GM10847 (cell line): ENCODE data around the gene GALNS.

ENCODE experiments used
- POLR2A ChIP-seq: IDR thresholded peaks from 2 replicates; pipeline ENCODE4 v1.6.1; 2011; ENCODE audit not compliant: insufficient read length; ENCODE audit errors: extremely low read depth

Gene GALNS

DNA sequence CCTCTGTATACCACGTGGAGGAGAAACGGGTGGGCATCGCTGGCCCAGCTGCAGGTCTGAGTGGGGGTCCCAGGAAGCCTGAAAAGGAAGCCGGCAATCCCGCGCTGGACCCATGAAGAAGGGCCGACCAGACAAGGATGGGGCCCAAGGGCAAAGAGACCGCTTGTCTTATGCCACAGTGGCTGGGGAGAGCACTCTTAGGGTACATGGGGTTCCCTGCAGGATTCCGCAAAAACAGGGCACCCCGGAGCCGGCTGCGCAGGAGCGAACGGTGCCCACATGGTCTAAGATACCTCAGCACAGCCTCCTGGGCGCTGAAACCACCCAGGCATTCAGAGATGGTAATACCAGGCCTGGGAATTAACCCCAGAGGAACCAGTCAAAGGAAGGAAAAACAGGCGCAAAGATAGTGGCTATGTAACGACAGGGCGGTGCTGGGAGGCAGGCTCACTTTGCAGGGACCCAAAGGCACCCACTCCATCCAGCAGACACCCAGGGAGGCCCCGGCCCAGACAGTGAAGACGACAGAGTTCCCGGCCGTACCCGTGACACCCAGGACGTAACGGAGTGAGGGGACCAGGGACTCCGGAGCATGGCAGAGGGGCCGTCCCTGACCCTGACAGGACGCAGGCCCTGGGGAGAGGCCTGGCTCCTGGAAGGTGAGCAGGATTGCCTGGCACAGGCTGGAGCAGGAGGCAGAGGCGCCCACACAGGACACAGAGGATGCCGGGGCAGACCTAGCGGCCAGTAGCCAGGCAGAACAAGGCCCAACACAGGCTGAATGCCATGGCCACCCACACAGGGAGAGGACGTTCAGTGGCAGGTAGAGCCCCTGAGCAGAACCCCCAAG is 82.0 kb downstream of the GALNS start:
- no peak for TF ChIP-seq POLR2A

DNA sequence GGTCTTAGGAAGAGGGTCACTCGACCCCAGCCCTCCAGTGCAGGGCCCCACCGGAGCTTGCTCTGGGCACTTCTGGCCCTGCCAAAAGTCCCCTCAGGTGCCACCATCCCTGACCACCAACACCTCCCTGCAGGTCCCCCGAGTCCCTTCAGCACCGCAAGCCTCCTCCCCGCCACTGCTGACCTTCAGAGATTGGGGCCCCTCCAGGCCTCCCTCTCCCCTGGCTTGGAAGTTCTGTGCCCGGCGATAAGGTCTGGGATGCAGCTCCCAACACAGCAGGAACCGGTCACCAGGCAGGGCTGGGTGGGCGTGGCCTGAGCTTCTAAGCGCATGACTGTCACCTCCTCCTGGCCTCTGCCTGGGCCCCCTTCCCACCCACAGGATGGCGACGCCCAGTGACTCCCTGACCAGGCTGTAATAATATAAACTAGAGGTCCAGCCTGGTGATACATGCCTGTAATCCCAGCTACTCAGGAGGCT is 82.9 kb downstream of the GALNS start:
- TF ChIP-seq POLR2A: no peak

DNA sequence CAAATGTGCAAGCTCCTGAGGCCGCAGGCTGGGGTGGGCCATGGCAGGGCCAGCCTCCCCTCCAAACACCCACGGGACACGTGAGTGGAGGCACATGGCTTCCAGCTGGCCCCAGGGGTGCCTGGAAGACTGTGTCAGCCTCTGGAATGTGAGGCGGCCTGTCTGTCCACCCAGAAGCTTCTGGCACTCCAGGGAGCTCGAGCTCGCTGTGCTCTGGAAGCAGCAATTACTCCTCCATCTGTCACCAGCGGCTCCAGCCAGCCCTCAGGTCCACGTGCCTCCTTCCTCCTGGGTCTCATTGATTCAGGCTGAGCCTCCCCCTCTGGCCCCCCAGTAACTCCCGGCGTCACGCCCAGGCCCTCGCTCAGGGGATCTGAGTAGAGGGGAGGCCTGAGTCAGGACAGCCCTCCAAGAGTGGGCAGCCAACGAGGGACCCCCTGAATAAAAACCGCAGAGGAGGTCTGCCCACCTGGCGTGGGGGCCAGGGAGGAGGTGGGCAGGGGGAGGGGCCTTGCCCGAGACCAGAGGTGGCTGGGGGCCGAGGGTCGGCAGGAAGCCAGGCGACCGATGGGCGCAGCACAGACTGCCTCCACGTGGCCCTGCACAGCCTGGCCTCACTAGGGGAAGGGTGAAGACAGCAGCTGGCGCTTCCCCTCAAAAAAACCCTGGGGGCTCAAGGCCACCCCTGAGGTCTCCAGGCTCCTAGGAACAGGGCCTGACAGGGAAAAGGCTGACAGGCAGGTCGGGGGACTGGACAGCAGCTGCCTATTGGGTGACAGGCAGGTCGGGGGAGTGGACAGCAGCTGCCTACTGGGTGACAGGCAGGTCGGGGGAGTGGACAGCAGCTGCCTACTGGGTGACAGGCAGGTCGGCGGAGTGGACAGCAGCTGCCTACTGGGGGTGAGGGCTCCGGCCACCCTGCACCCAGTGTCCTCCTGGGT is 83.6 kb downstream of the GALNS start:
- TF ChIP-seq POLR2A: no peak

DNA sequence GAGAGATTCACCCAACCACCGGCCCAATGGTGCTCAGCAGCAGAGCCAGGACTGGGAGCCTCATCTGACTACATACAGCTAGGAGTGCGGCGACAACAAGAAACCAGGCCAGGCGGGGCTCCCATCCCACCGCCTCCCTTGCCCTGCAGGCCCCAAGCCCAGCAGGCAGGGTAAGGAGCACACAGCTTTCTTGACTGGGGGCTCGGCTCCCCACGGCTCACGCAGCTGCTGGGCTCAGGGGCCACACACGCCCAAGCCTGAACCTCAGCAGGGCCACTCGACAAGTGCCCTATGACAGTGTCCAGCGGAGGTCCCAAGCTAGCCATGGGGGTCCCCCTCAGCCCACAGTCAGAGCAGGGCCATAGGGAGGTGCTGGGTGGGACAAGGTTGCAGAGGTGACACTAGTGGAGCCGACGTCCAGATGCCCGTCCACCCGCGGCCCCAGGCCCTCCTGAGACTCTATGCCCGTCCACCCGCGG is 85.4 kb downstream of the GALNS start:
- no peak for TF ChIP-seq POLR2A

DNA sequence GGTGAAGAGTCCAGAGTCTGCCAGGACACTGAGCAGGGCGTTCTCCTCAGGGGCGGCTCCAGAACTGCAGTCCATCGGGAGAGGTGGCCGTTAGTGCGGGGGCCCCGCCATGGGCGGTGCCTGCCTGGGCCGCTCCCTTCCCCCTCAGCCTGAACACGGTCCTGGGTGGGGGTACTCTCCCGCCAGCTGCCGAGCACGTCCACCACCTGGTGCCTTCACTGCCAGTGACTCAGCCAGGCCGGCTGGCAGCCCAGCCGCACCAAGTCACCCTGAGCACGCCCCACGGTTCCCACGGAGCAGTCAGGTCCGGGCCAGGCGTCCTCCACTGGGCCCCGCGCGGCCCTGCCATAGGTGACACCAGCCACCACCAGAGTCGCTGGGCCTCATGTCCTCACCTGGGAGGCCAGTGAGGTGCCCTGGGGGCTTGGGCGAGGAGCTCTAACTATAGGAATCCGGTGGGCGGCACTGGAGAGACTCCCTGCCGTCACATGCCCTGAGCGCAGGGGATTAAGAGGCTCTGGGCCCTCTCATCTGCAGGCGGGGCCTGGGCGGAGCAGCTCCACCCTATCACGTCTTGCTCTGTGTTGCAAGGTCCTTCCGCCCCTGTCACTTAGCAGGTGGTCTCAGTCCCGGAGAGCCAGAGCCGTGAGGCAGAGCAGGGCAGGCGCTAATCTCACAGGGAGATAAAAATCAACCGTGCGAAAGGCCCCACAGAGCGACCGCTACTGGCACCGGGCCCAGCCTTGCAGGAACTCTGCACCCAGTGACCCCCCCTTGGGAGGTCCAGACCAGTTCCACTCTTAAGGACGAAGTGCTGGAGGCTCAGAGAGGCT is 86.1 kb downstream of the GALNS start:
- no peak for TF ChIP-seq POLR2A

DNA sequence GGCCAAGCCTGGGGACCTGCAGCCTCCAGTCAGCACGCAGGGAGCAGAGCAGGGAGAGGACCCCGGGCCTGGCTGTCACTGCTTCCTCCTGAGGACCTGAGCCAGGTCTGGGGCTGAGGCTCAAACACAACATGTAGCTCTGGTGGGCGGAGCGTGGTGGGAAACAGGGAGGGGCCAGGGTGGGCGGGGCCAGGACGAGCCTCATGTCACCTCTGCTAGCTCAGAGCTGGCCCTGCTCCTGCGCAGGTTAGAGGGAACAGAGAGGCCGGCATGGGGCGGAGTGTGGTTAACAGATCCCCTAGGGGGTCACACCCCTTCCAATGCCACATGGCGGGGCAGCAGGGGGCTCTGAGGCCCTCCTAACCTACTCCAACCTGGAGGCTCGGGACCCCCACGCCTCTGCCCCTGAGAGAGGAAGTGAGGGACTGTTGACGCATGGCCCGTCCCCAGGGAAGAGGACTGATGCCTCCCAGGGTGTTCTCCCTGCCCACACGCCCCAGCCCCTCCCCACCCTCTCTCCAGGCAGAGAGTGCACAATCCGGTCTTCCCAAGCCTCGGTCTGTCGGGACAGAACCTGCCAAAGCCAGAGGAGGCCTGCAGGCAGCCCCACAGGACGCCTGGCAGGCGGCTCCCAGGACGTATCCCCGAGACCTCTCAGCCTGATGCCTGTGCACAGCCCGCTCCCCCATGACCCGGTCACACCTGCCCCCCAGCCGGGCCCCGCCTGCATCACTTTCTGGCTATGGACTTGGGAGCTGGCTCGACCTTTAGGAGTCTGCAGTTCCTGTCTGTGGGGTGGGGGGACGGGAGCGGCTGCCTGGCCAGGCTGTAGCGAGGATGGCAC is 86.9 kb downstream of the GALNS start:
- TF ChIP-seq POLR2A: no peak

DNA sequence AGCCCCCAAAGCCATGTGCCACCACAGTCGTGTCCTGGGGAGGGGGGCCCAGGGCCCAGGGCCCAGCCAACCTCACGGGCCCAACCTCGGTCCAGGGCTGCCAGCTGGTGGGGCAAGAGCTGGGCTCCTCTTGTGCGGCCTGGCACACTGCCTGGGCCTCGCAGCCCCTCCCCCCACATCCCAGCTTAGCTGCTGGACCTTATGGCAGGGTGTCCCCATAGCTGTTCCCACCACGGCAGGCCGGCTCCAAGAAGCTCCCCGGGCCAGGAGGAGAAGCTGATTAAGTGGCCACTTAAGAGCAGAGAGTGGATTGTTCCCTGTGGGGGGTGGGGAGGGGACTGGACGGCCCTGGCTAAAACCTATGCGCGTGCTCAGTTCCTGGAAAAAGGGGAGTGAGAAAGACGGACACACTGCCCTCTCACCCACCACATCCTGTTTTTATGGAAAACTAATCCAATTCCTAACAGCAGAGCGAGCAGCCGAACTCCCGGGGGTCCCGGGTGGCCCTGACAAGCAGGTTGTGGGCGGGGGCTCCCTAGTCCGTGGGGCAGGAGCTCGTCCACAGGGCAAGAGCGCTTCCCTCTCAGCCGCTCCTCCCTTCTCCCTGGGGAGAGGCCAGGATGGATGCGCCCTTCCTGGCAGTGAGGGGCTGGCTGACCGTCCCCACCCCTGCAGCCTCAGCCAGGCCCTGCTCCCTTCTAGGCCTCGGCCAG is 88.5 kb downstream of the GALNS start:
- no peak for TF ChIP-seq POLR2A

DNA sequence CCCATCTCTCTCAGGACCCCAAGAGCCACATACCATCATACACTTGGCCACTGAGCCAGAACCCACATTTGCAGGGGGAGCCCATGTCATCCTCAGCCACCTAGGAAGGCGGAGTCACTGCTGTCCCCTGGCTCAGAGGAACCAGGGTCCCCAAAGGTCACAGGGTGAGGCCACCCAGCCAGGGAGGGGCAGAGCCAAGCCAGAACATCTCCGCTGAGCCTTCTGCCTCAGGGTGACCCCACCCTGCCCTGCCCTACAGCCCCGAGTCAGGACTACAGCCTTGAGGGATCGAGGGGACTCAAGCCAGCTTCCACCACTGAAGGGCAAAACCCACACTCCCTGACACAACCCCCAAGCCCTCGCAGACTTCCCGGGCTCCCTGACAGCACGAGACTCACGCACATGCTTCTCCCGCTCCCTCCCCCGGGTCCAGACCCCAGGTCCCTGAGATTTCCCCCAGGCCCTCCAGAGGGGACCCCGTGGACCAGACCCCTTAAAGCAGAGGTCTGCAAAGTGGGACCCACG is 89.1 kb downstream of the GALNS start:
- TF ChIP-seq POLR2A: no peak

DNA sequence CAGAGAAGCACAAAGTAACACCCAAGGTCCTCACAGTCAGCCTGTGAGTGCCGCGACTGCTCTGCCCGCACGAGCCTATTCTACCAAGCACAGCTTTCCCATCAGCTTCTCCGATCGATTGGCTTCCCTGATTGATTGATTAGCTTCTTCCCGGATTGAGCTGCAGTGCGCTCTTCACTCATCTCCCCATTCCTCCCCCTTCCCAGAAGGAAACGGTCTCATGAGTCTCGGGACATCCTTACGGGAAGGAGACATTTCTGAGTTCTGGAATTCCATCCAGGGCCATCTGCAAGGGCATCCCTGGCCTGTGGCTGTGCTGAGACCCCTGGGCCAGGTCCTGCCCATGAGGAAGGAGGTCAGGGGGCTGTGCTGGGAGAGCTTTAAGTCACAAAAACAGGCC is 89.8 kb downstream of the GALNS start:
- no peak for TF ChIP-seq POLR2A

DNA sequence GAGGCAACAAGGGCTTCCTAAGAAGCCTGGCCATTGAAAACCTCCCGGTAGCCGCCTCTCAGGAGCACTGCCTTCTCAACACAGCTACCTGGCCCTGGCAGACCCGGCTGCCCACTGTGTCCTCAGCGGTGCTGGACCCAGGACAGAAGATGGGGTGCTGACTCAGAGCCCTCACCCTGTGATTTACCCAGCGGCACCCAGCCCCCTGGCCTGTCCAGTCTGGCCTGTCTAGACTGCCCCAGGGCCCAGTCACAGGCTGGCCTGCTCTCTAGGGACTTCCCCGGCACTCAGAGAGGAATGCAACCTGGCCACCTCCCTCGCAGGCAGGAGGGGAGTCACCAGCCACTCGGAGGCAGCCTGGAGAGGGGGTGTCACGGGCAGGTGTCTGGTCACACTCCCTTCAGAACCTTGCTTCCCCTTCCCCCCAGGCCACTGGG is 91.8 kb downstream of the GALNS start:
- no peak for TF ChIP-seq POLR2A

DNA sequence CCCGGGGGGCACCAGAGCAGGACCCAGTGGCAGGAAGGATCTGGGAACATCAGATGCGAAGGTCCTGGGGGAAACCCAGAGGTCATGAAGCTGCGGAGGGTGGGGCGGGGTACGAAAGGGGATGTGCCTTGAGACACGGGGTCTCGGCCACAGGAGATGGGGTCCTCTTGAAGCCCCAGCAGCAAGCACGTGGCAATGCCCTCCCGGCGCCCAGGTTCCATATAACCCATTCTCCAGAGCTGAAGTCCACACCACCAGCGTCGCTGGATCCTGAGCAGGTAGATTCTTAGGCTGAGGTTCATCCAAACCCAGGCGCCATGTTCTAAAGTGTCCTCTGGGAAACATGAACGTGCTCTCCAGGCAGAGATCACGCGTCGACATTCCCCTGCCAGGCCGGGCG is 92.7 kb downstream of the GALNS start:
- TF ChIP-seq POLR2A: no peak
